Activated CD4-positive, alpha-beta memory T cell treated with anti-CD3 and anti-CD28 coated beads, Interleukin-2, amount 10 ng/mL, durations not matched to agents 7 days and 5 days (primary cell): Measurements from ENCODE around the gene CAB39. TPM values are rescaled to one million over a fixed set of nuclear protein-coding genes. Genes with fewer than 3 reads are reported as not detected.
A peak's percentile ranks its signal among the peaks of the same experiment; 100 is the strongest.
"Not testable (repeated sequence)": the region's sequence is repeated elsewhere in the genome, so short reads cannot be mapped to it uniquely, and the experiment has no call there.

Experiments
- CTCF ChIA-PET: fragments of 350-600 bp; sonication (Branson Sonifier 250); formaldehyde crosslinking; loops from one replicate; lab custom pipeline; 2021; ENCODE audit warnings: antibody characterized with exemption, inconsistent platforms; lab: Charles Lee
- POLR2A ChIA-PET: fragments of 350-600 bp; sonication (Branson Sonifier 250); formaldehyde crosslinking; loops from one replicate; lab custom pipeline; 2021; ENCODE audit warnings: antibody characterized with exemption; lab: Charles Lee
- DNase-seq: peaks from one replicate; pipeline ENCODE4 v3.0.0-alpha.2; 2020
- H3K27ac Mint-ChIP-seq: one replicate; pipeline ENCODE4 v1.8.0; 2021; ENCODE audit warnings: mild to moderate bottlenecking, mixed read lengths
- H3K27me3 Mint-ChIP-seq: one replicate; pipeline ENCODE4 v1.8.0; 2021; ENCODE audit warnings: mixed read lengths
- H3K36me3 Mint-ChIP-seq: one replicate; pipeline ENCODE4 v1.8.0; 2021; ENCODE audit warnings: low read depth, mixed read lengths
- H3K4me1 Mint-ChIP-seq: one replicate; pipeline ENCODE4 v1.8.0; 2021; ENCODE audit warnings: mixed read lengths
- H3K4me3 Mint-ChIP-seq: one replicate; pipeline ENCODE4 v1.8.0; 2021; ENCODE audit warnings: mild to moderate bottlenecking, mixed read lengths
- H3K9me3 Mint-ChIP-seq: one replicate; pipeline ENCODE4 v1.8.0; 2021; ENCODE audit warnings: mixed read lengths
- total RNA-seq, 2 experiments: library from RNA; stranded (reverse); gene quantifications; one replicate each; pipeline ENCODE4 v1.2.3, GENCODE V29; 2021

The CAB39 gene
- total RNA-seq, 2 experiments from 2014 or later, result 156 to 161 TPM

DNA sequence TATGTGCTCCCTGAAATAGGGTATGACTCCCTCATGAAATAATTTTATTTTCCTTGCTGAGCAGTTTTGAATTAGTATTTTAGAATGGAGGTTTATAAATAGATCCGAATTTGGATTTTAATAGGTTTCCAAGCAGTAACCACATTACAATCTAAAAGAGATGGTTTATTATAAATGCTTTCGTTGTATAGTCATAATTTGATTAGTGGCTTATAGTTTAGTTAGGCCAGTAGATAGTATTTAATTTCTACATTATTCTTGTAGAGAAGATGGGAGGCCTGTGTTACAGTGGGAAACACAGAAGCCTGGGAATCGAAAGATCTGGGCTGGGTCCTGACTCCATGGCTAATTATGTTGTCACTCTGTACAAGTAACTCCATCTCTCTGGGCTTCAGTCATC, 6.7 kb downstream of the CAB39 start:
- DNase-seq, result no peak
- POLR2A ChIA-PET, result no interaction called here
- H3K4me3 Mint-ChIP-seq, result no peak overlapping the region
- H3K9me3 Mint-ChIP-seq, result no peaks in the 10 kb centered on the region
- no peaks in the 10 kb centered on the region for H3K27me3 Mint-ChIP-seq
- no peak overlapping the region for H3K27ac Mint-ChIP-seq
- H3K36me3 Mint-ChIP-seq, result peaks cover 70% of the 10 kb centered on the region
- CTCF ChIA-PET, result no interaction called here
- peaks cover 83% of the 10 kb centered on the region for H3K4me1 Mint-ChIP-seq

DNA sequence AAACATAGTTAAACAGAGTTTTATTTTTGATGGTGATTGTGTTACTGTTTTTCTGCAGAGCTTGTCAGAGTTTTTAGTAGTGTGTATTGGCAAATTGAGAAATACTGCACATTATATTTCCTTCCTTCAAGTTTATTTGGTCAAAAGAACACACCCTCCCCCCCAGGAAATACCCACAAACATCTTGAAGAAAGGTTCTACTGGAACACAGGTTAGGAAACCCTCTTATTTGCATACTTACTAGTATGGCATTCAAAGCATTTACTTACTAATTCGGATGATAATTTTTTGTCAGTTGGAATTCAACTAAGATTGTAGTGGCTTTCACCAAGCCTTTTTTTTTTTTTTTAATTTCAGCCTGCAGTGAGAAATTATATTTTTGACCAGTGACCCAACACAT, 9.1 kb downstream of the CAB39 start:
- DNase-seq, result no peak
- Mint-ChIP-seq H3K27ac (peak overlapping the region; percentile 79), H3K27me3 (no peaks in the 10 kb centered on the region), H3K4me1 (peaks cover 79% of the 10 kb centered on the region), H3K9me3 (no peaks in the 10 kb centered on the region), H3K36me3 (peaks cover 73% of the 10 kb centered on the region), H3K4me3 (peak overlapping the region; percentile 38)
- CTCF ChIA-PET, result interaction anchor here (2.0 kb wide), 1 partner anchor 7 kb away, joined by 12 read pairs; no protein-coding TSS in a partner anchor
- POLR2A ChIA-PET, result interaction anchor here (1.1 to 4.8 kb wide), 4 partner anchors 8 to 308 kb away, joined by 3 to 35 read pairs (median 16); partner anchors contain the start of gene CAB39

DNA sequence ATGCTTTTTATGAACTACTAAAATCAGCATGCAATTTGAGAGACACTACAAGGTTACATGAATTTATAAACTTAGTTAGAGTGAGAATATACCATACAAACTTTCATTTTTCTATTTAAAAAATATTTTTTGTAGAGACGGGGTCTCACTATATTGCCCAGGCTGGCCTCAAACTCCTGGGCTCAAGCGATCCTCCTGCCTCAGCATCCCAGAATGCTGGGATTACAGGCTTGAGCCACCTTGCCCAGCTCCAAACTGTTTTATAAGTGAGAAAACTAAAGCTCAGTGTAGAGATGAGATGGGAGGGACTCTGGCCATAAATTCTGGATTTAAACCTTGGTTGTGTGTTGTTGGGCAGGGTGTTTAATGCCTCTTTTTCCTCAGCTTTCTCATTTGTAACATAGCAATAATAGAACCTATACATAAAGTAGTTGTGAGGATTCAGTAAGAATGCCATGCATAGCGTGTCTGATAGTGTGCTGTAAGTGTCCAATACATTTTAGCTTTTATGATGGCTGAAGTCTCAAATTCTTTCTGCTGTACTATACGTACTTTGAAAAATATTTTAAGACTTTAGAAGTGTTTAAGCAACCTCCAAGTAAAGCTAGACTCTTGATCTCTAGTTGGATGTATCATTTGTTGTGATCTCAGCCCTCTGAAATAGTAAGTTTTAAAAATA, 9.7 kb downstream of the CAB39 start:
- CTCF ChIA-PET, result interaction anchor here (0.9 to 2.3 kb wide), 3 partner anchors 8 to 76 kb away, joined by 3 to 16 read pairs (median 12); no protein-coding TSS in a partner anchor
- Mint-ChIP-seq H3K27me3 (no peaks in the 10 kb centered on the region), H3K27ac (peak overlapping the region; percentile 79), H3K4me3 (peak overlapping the region; percentile 27), H3K4me1 (peaks cover 75% of the 10 kb centered on the region), H3K9me3 (no peaks in the 10 kb centered on the region), H3K36me3 (peaks cover 71% of the 10 kb centered on the region)
- POLR2A ChIA-PET, result interaction anchor here (1.0 to 4.8 kb wide), 7 partner anchors 9 to 79 kb away, joined by 3 to 35 read pairs (median 5); partner anchors contain the start of gene CAB39
- DNase-seq, result no peak

- ChIA-PET CTCF (interaction anchor here (0.7 to 2.3 kb wide), 4 partner anchors 9 to 75 kb away, joined by 3 to 16 read pairs (median 8); no protein-coding TSS in a partner anchor), POLR2A (interaction anchor here (1.0 to 4.8 kb wide), 7 partner anchors 10 to 79 kb away, joined by 3 to 35 read pairs (median 5); partner anchors contain the start of gene CAB39)
- peak overlapping the region; percentile 72 for H3K27ac Mint-ChIP-seq
- no peaks in the 10 kb centered on the region for H3K9me3 Mint-ChIP-seq
- no peaks in the 10 kb centered on the region for H3K27me3 Mint-ChIP-seq
- peak; percentile 20 for DNase-seq
- H3K36me3 Mint-ChIP-seq, result peaks cover 61% of the 10 kb centered on the region
- peak overlapping the region; percentile 9 for H3K4me3 Mint-ChIP-seq
- H3K4me1 Mint-ChIP-seq, result peaks cover 65% of the 10 kb centered on the region
Observed at GRCh38 chr2:230723363-230723762, 10.7 kb downstream of the CAB39 start.

DNA sequence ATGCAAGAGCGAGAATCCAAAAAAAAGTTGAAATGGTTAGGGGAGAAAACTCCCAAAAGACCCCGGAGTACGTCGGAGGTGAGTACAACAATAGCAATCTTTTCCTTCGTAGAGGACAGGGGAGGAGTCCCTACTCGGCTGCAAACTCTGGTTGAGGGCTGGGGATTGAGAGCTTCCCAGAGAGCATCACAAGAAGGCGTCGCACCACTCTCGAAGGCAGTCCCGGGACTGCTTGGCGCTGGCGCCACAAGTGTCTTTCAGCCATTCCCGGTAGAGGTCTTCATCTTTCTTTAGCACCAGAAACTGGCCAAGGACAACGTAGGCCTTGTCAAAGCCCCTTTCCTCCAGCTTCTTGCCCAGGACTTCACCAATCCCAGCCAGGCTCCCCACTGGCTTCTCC, 12.3 kb downstream of the CAB39 start:
- H3K27me3 Mint-ChIP-seq, CTCF ChIA-PET, H3K4me3 Mint-ChIP-seq, DNase-seq, H3K9me3 Mint-ChIP-seq, H3K27ac Mint-ChIP-seq: not testable (repeated sequence)
- Mint-ChIP-seq H3K4me1 (peaks cover 57% of the 10 kb centered on the region), H3K36me3 (peaks cover 62% of the 10 kb centered on the region)
- POLR2A ChIA-PET, result interaction anchor here (3.2 kb wide), 1 partner anchor 11 kb away, joined by 26 read pairs; the partner anchor contains the start of gene CAB39

GRCh38 chr2:230731512-230731911, 18.9 kb downstream of the CAB39 start:
- POLR2A ChIA-PET, result interaction anchor here (1.2 to 3.9 kb wide), 3 partner anchors 17 to 71 kb away, joined by 3 to 16 read pairs (median 4); no protein-coding TSS in a partner anchor
- H3K9me3 Mint-ChIP-seq, result no peaks in the 10 kb centered on the region
- no peaks in the 10 kb centered on the region for H3K27me3 Mint-ChIP-seq
- H3K4me3 Mint-ChIP-seq, result no peak overlapping the region
- no peak overlapping the region for H3K27ac Mint-ChIP-seq
- peaks cover 50% of the 10 kb centered on the region for H3K36me3 Mint-ChIP-seq
- peaks cover 61% of the 10 kb centered on the region for H3K4me1 Mint-ChIP-seq
- DNase-seq, result no peak
- CTCF ChIA-PET, result interaction anchor here (1.2 kb wide), 1 partner anchor 31 kb away, joined by 3 read pairs; no protein-coding TSS in a partner anchor

DNA sequence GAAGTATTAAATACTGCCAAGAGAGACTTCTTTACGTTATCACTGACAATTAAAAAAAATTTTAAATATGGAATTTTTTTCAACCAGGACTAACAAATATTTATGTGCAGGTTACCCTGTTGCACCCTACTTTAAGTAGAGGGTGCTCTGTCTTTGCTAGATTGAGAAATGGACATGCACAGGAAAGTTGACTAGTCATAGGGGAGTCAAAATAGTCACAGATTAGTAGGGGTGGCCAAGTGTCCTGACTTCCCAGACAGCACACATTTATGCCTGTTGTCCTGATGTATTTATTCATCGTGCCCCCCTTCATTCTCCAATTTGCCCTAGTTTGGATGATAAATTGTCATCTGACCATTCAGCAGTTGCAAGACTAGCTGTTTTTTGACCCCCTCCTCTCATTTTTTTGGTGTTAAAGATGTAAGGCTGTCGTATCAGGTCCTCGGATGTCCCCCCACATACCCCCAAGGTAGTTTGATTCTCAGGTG, 20.3 kb downstream of the CAB39 start:
- POLR2A ChIA-PET, result interaction anchor here (0.9 to 1.2 kb wide), 2 partner anchors 10 to 12 kb away, joined by 3 read pairs; no protein-coding TSS in a partner anchor
- H3K27me3 Mint-ChIP-seq, result no peaks in the 10 kb centered on the region
- no peaks in the 10 kb centered on the region for H3K9me3 Mint-ChIP-seq
- H3K4me3 Mint-ChIP-seq, result no peak overlapping the region
- CTCF ChIA-PET, result interaction anchor here (0.7 to 1.1 kb wide), 2 partner anchors 31 to 66 kb away, joined by 3 to 4 read pairs; no protein-coding TSS in a partner anchor
- H3K4me1 Mint-ChIP-seq, result peaks cover 71% of the 10 kb centered on the region
- H3K27ac Mint-ChIP-seq, result peak overlapping the region; percentile 9
- H3K36me3 Mint-ChIP-seq, result peaks cover 50% of the 10 kb centered on the region
- DNase-seq, result no peak

DNA sequence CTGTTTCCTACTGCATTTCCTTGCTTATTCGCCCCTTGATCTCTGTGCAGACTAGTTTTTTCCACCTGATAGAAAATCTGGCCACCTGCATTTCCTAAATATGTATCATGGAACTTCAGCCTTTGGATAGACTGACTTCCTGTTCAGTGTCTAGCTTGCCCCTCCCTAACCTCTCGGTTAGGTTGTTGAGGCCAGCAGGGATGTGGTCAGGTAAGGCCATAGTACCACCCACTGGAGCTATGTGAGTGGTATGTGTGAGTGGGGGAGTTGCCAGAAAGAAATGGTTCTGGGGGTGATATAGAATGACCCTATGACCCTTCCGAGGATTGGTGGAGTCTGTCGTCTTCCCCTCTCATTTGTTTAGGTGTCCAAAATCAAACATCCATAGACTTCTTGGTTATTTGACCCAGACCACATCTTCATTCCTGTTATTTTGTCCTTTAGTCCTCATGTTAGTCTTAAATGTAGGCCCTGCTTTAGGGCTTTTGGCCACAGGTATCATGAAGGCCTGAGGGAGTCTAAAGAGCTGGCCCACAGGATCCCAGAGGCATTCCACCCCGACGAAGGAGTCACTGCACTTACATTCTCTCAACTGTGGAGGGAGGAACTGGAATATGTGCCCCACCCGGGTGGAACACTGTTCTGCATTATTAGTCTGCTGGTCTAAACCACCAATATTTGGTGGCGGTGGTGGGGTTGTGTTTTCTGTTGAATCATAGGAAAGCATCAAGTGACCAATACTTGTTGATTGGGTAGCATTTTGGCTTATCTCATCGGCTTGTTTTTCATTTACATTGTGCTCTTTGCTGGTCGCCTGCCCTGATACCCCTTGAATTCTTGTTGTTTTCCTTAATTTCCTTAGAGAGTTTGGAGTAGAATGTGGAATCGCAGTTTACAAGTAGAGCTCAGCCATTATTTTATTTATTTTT, 21.9 kb downstream of the CAB39 start:
- Mint-ChIP-seq H3K4me1 (peaks cover 76% of the 10 kb centered on the region), H3K4me3 (no peak overlapping the region), H3K9me3 (no peaks in the 10 kb centered on the region), H3K27me3 (no peaks in the 10 kb centered on the region), H3K27ac (peak overlapping the region; percentile 30), H3K36me3 (peaks cover 55% of the 10 kb centered on the region)
- ChIA-PET POLR2A (interaction anchor here (1.2 to 1.3 kb wide), 2 partner anchors 10 to 12 kb away, joined by 3 read pairs; no protein-coding TSS in a partner anchor), CTCF (interaction anchor here (0.7 kb wide), 1 partner anchor 12 kb away, joined by 3 read pairs; no protein-coding TSS in a partner anchor)
- no peak for DNase-seq

- no peak for DNase-seq
- no peaks in the 10 kb centered on the region for H3K27me3 Mint-ChIP-seq
- ChIA-PET POLR2A (interaction anchor here (0.9 to 3.6 kb wide), 3 partner anchors 9 to 61 kb away, joined by 3 to 12 read pairs (median 7); no protein-coding TSS in a partner anchor), CTCF (interaction anchor here (0.7 to 1.4 kb wide), 3 partner anchors 12 to 58 kb away, joined by 3 to 5 read pairs (median 4); no protein-coding TSS in a partner anchor)
- peak overlapping the region; percentile 52 for H3K27ac Mint-ChIP-seq
- H3K9me3 Mint-ChIP-seq, result no peaks in the 10 kb centered on the region
- no peak overlapping the region for H3K4me3 Mint-ChIP-seq
- H3K36me3 Mint-ChIP-seq, result peaks cover 62% of the 10 kb centered on the region
- H3K4me1 Mint-ChIP-seq, result peaks cover 81% of the 10 kb centered on the region
Observed at GRCh38 chr2:230735884-230736283, 23.2 kb downstream of the CAB39 start.

DNA sequence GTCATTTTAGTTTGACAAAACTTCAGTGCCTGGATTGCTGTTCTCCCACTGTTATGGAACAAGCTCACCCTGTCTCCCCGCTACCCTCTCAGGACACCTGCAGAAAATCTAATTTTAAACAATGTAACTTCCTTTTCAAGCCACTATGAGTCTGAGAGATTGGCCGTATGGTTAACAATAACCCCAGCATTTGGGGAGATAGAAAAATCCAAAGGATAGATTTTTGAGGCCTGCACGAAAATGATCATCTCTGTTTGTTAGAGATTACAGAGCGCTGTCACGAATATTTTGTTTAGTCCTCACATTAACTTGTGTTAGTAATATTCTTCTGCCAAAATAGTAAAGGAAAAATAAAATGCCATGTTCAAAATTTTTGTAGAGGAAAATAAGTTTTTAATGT, 24.7 kb downstream of the CAB39 start:
- H3K9me3 Mint-ChIP-seq, result no peaks in the 10 kb centered on the region
- peaks cover 61% of the 10 kb centered on the region for H3K36me3 Mint-ChIP-seq
- DNase-seq, result no peak
- CTCF ChIA-PET, result interaction anchor here (1.3 to 1.4 kb wide), 2 partner anchors 25 to 57 kb away, joined by 4 to 5 read pairs; no protein-coding TSS in a partner anchor
- no peaks in the 10 kb centered on the region for H3K27me3 Mint-ChIP-seq
- no peak overlapping the region for H3K4me3 Mint-ChIP-seq
- POLR2A ChIA-PET, result interaction anchor here (0.9 to 3.6 kb wide), 4 partner anchors 10 to 61 kb away, joined by 3 to 12 read pairs (median 6); no protein-coding TSS in a partner anchor
- peaks cover 72% of the 10 kb centered on the region for H3K4me1 Mint-ChIP-seq
- peak overlapping the region; percentile 9 for H3K27ac Mint-ChIP-seq

GRCh38 chr2:230737791-230738226, 25.2 kb downstream of the CAB39 start:
- Mint-ChIP-seq H3K4me3 (no peak overlapping the region), H3K4me1 (peaks cover 70% of the 10 kb centered on the region), H3K27ac (peak overlapping the region; percentile 12), H3K27me3 (no peaks in the 10 kb centered on the region), H3K9me3 (no peaks in the 10 kb centered on the region), H3K36me3 (peaks cover 62% of the 10 kb centered on the region)
- CTCF ChIA-PET, result no interaction called here
- DNase-seq, result no peak
- POLR2A ChIA-PET, result interaction anchor here (0.7 to 3.6 kb wide), 4 partner anchors 11 to 60 kb away, joined by 3 to 12 read pairs (median 5); no protein-coding TSS in a partner anchor
